ENCODE measurements around the gene PTPRN2. TPM values are rescaled to one million over a fixed set of nuclear protein-coding genes. Genes with fewer than 3 reads are reported as not detected.

Gene PTPRN2
- total and polyA plus RNA-seq, 2 of the 8 experiments (the other 6 are each of a cell fraction or from before 2014, with no cell fraction given): 2.6 to 4.5 TPM

GRCh38 chr7:158595068-158595467 lies 7.4 kb upstream of the PTPRN2 start (continued):
- no peak for TF ChIP-seq HDAC2 (IDR thresholded peaks at IDR 0.05; ENCODE audit: borderline replicate concordance in 1 of 2, low read depth in 2 of 2, low read length in 2 of 2)

Measured in H1 (cell line).